Loucy (cell line): Measurements from ENCODE around the gene CNN2.
"Not testable (repeated sequence)": the region's sequence is repeated elsewhere in the genome, so short reads cannot be mapped to it uniquely, and the experiment has no call there.

Experiments used
- H2AFZ ChIP-seq: fragments of 200-600 bp; sonication (generic); 2 replicates; pipeline ENCODE4 v1.6.0; 2016; ENCODE audit warnings: antibody characterized with exemption, mild to moderate bottlenecking, low read length, moderate library complexity
- H3F3A ChIP-seq: fragments of 200-600 bp; 2 replicates; pipeline ENCODE4 v1.6.0; 2016; ENCODE audit warnings: antibody characterized with exemption, low read depth, mild to moderate bottlenecking
- H3K27me3 ChIP-seq: fragments of 200-600 bp; sonication (generic); 2 replicates; pipeline ENCODE4 v1.6.1; 2014; ENCODE audit warnings: low read length, mild to moderate bottlenecking; ENCODE audit not compliant: insufficient read depth, poor library complexity, severe bottlenecking
- H3K36me3 ChIP-seq: fragments of 200-600 bp; sonication (generic); 2 replicates; pipeline ENCODE4 v1.6.1; 2016; ENCODE audit warnings: low read length; ENCODE audit not compliant: insufficient read depth
- H3K4me1 ChIP-seq: fragments of 200-600 bp; sonication (generic); 2 replicates; pipeline ENCODE4 v1.5.1; 2014; ENCODE audit warnings: low read length, mild to moderate bottlenecking; ENCODE audit not compliant: insufficient read depth, poor library complexity, severe bottlenecking
- H3K4me2 ChIP-seq: fragments of 200-600 bp; sonication (generic); 2 replicates; pipeline ENCODE4 v1.6.0; 2014; ENCODE audit warnings: antibody characterized with exemption, low read length, low read depth, mild to moderate bottlenecking; ENCODE audit not compliant: poor library complexity, severe bottlenecking
- H3K4me3 ChIP-seq: fragments of 200-600 bp; sonication (generic); 2 replicates; pipeline ENCODE4 v1.5.1; 2014; ENCODE audit warnings: low read length, mild to moderate bottlenecking, mixed read lengths; ENCODE audit not compliant: poor library complexity, severe bottlenecking
- H3K79me2 ChIP-seq: fragments of 200-600 bp; sonication (generic); 2 replicates; pipeline ENCODE4 v1.6.1; 2014; ENCODE audit warnings: low read length; ENCODE audit not compliant: insufficient read depth
- H3K9ac ChIP-seq: fragments of 200-600 bp; sonication (generic); 2 replicates; pipeline ENCODE4 v1.6.0; 2014; ENCODE audit warnings: mild to moderate bottlenecking, low read depth, low read length, moderate library complexity; ENCODE audit not compliant: poor library complexity, severe bottlenecking
- H3K9me2 ChIP-seq: fragments of 200-600 bp; sonication (generic); replicated peaks from 2 replicates; pipeline ENCODE4 v1.6.1; 2016; ENCODE audit warnings: low read depth, low read length, mixed read lengths
- H3K9me3 ChIP-seq: fragments of 200-600 bp; sonication (generic); 2 replicates; pipeline ENCODE4 v1.6.1; 2014; ENCODE audit warnings: mild to moderate bottlenecking, antibody characterized with exemption, low read length, low read depth; ENCODE audit not compliant: insufficient read depth
- H4K20me1 ChIP-seq: fragments of 200-600 bp; sonication (generic); 2 replicates; pipeline ENCODE4 v1.6.0; 2014; ENCODE audit warnings: antibody characterized with exemption, low read length, mild to moderate bottlenecking; ENCODE audit not compliant: insufficient read depth, poor library complexity, severe bottlenecking
- EZH2phosphoT487 ChIP-seq: fragments of 200-600 bp; IDR thresholded peaks from 2 replicates; pipeline ENCODE4 v1.6.1; 2018; ENCODE audit warnings: antibody characterized with exemption, mild to moderate bottlenecking, moderate library complexity, borderline replicate concordance
- TF ChIP-seq, protein P1 (sequence below): fragments of 200-600 bp; sonication (generic); conservative IDR thresholded peaks from 2 replicates; pipeline ENCODE4 v1.5.1; 2014; ENCODE audit warnings: mild to moderate bottlenecking, antibody characterized with exemption, low read length

The CNN2 gene

DNA sequence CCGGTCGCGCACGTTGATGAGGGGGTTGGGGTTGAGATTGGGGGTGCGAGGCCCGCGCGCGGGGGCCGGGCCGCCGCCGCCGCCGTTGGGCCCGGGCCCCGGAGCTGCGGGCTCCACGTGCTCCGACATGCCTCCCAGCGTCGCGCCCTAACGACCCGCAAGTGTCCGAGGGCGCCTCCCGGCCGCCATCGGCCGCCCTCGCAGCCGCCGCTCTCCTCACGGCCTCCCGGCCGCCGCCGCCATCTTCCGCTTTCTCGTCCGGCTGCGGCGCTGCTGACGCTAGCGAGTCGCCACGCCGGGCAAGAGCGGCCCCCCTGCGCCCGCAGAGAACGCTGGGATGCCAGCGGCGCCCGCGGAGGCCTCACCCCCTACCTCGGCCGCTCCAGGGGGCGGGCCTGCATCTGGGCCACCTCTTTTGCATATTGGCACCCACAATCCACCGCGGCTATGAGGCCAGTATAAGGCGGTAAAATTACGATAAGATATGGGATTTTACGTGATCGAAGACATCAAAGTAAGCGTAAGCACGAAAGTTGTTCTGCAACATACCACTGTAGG lies 5.5 kb upstream of the CNN2 start, which contains the start of gene TMEM259:
TSS of gene TMEM259 (minus strand) at position 256 of the 558 bp plus-strand sequence. CDS start at position 129, 127 bp downstream.
- peaks cover 26% of the 10 kb centered on the region for H3K4me1 ChIP-seq
- peak within 1 kb of the TSS; percentile 35; the same call in 1 of the 2 replicates for H2AFZ ChIP-seq

DNA sequence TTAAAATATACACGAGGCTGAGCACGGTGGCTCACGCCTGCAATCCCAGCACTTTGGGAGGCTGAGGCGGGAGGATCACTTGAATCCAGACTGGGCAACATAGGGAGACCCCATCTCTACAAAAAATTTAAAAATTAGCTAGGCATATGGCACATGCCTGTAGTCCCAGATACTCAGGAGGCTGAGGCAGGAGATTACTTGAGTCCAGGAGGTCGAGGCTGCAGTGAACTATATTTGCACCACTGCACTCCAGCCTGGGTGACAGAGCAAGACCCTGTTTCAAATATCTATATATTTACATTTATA lies 2.6 kb upstream of the CNN2 start:
- not testable (repeated sequence) for H2AFZ ChIP-seq, H3K4me1 ChIP-seq, H3K4me3 ChIP-seq, H3K4me2 ChIP-seq, H3K27me3 ChIP-seq, H3K36me3 ChIP-seq, H3K9ac ChIP-seq, H3K9me2 ChIP-seq, H3K9me3 ChIP-seq
- H4K20me1 ChIP-seq: peaks cover 40% of the 10 kb centered on the region
- H3K79me2 ChIP-seq: peaks cover 46% of the 10 kb centered on the region
- peaks cover 20% of the 10 kb centered on the region; the same call in 1 of the 2 replicates for H3F3A ChIP-seq

More for the DNA sequence above, 5.5 kb upstream of the CNN2 start, which contains the start of gene TMEM259:
- peaks cover 50% of the 10 kb centered on the region for H3K79me2 ChIP-seq
- peaks cover 15% of the 10 kb centered on the region; the same call in 1 of the 2 replicates for H3F3A ChIP-seq
- peak within 1 kb of the TSS; percentile 97 for H3K4me2 ChIP-seq
- peaks cover 4% of the 10 kb centered on the region for H3K27me3 ChIP-seq
- H4K20me1 ChIP-seq: peaks cover 48% of the 10 kb centered on the region
- H3K9ac ChIP-seq: peak within 1 kb of the TSS; percentile 97
- H3K36me3 ChIP-seq: no peaks in the 10 kb centered on the region
- no peaks in the 10 kb centered on the region for H3K9me2 ChIP-seq
- TF ChIP-seq EZH2phosphoT487: no peak
- TF ChIP-seq, protein P1, sequence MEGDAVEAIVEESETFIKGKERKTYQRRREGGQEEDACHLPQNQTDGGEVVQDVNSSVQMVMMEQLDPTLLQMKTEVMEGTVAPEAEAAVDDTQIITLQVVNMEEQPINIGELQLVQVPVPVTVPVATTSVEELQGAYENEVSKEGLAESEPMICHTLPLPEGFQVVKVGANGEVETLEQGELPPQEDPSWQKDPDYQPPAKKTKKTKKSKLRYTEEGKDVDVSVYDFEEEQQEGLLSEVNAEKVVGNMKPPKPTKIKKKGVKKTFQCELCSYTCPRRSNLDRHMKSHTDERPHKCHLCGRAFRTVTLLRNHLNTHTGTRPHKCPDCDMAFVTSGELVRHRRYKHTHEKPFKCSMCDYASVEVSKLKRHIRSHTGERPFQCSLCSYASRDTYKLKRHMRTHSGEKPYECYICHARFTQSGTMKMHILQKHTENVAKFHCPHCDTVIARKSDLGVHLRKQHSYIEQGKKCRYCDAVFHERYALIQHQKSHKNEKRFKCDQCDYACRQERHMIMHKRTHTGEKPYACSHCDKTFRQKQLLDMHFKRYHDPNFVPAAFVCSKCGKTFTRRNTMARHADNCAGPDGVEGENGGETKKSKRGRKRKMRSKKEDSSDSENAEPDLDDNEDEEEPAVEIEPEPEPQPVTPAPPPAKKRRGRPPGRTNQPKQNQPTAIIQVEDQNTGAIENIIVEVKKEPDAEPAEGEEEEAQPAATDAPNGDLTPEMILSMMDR: no peak
- H3K9me3 ChIP-seq: no peaks in the 10 kb centered on the region
- peak within 1 kb of the TSS; percentile 99 for H3K4me3 ChIP-seq

DNA sequence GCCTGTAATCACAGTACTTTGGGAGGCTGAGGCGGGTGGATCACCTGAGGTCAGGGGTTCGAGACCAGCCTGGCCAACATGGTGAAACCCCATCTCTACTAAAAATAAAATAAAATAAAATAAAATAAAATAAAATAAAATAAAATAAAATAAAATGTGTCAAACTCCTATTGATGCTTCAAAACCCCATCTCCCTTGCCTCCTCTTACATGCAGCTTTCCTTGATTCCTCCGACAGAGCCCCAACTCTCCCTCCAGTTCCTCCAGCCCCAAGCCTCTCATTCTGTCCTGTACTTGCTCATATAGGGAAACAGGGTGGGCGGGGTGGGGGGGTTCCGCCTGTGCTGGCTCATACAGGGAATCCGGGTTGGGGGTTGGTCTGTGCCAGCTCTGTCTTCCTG lies 1.3 kb upstream of the CNN2 start:
- H3K4me3 ChIP-seq, H3K4me2 ChIP-seq: not testable (repeated sequence)

DNA sequence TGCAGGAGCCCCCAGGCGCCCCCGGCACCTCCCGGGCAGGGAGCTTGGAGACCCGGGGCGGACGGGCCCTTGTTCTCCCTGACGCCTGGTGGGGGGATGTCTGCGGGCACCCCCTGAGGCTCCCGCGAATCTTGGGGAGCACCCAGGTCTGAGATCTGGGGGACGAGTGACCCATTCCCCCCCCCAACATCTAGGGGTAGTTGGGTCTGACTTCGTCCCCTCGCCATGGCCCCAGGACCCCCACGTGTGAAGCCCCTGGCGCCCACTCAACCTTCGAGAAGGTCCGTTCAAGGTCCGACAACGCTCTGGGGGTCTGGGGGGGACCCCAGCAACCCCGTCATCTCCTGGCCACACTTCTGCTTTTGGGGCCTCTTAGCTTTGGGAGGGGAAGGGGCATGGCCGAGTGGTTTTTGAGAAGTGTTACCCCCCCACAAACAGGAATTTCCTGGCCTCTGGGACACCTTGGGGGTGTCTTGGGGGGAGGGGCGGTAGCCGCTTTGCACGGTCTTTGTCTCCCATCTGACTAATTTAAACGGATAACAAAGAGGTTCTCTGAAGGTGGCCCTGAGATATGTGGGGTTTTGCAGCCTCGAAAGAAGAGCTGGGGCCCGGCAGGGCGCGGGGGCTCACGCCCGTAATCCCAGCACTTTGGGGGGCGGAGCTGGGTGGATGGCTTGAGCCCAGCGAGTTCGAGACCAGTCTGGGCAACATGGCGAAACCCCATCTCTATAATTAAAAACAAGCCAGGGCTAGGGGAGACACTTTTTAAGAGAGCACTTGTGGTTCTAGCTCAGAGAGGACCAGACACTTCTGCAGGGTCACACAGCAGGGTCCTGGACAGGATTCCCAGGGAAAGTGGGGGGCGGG lies 608 bp downstream of the CNN2 start:
- TF ChIP-seq EZH2phosphoT487: no peak
- TF ChIP-seq, protein P1: no peak
- peak overlapping the region; percentile 83; the same call in 1 of the 2 replicates for H2AFZ ChIP-seq
- peaks cover 14% of the 10 kb centered on the region; the same call in 1 of the 2 replicates for H3K36me3 ChIP-seq
- H3K27me3 ChIP-seq: no peaks in the 10 kb centered on the region
- peaks cover 8% of the 10 kb centered on the region for H3K4me1 ChIP-seq
- peak overlapping the region; percentile 92 for H3K9ac ChIP-seq
- H3K4me3 ChIP-seq: peak overlapping the region; percentile 98
- no peaks in the 10 kb centered on the region for H3K9me3 ChIP-seq
- peak overlapping the region; percentile 86 for H3K4me2 ChIP-seq
- H3K79me2 ChIP-seq: peaks cover 52% of the 10 kb centered on the region
- H3K9me2 ChIP-seq: no peaks in the 10 kb centered on the region
- H4K20me1 ChIP-seq: peaks cover 46% of the 10 kb centered on the region
- H3F3A ChIP-seq: peaks cover 16% of the 10 kb centered on the region; the same call in 1 of the 2 replicates

More for the DNA sequence above, 1.3 kb upstream of the CNN2 start:
- Histone ChIP-seq H4K20me1 (peaks cover 40% of the 10 kb centered on the region), H3K79me2 (peaks cover 46% of the 10 kb centered on the region), H3F3A (peaks cover 20% of the 10 kb centered on the region; the same call in 1 of the 2 replicates)
- H2AFZ ChIP-seq, H3K27me3 ChIP-seq, H3K9me2 ChIP-seq, H3K4me1 ChIP-seq, H3K36me3 ChIP-seq, H3K9me3 ChIP-seq, H3K9ac ChIP-seq: not testable (repeated sequence)
